Neural cell (in vitro differentiated cells): ENCODE measurements around the gene ARSJ. TPM values are rescaled to one million over a fixed set of nuclear protein-coding genes. Genes with fewer than 3 reads are reported as not detected.

ENCODE experiments used
- H2AFZ ChIP-seq: fragments of 200-600, 300-800 bp; sonication (generic), shearing (Covaris generic); 2 replicates; pipeline ENCODE4 v1.6.0; 2014; ENCODE audit warnings: low read depth, mild to moderate bottlenecking, antibody characterized with exemption, low read length, moderate library complexity
- H3F3A ChIP-seq: fragments of 200-600 bp; shearing (Covaris generic); 2 replicates; pipeline ENCODE4 v1.6.1; 2016; ENCODE audit warnings: mild to moderate bottlenecking, moderate library complexity, mixed read lengths, antibody characterized with exemption, low read length; ENCODE audit not compliant: insufficient read depth, poor library complexity, severe bottlenecking
- H3K27ac ChIP-seq: fragments of 200-600, 300-800 bp; sonication (generic), shearing (Covaris generic); 2 replicates; pipeline ENCODE4 v1.5.1; 2014; ENCODE audit warnings: mild to moderate bottlenecking, low read length, moderate library complexity
- H3K27me3 ChIP-seq: fragments of 300-800, 200-600 bp; sonication (generic), shearing (Covaris generic); 2 replicates; pipeline ENCODE4 v1.6.0; 2014; ENCODE audit warnings: mild to moderate bottlenecking, low read depth, low read length, moderate library complexity; ENCODE audit not compliant: insufficient read depth
- H3K36me3 ChIP-seq: fragments of 300-800, 200-600 bp; sonication (generic), shearing (Covaris generic); 2 replicates; pipeline ENCODE4 v1.5.1; 2014; ENCODE audit warnings: mild to moderate bottlenecking, antibody characterized with exemption, low read length, moderate library complexity; ENCODE audit not compliant: insufficient read depth
- H3K4me2 ChIP-seq: fragments of 300-800, 200-600 bp; sonication (generic), shearing (Covaris generic); 2 replicates; pipeline ENCODE4 v1.6.0; 2014; ENCODE audit warnings: mild to moderate bottlenecking, low read length
- H3K4me3 ChIP-seq: fragments of 300-800, 200-600 bp; sonication (generic), shearing (Covaris generic); 2 replicates; pipeline ENCODE4 v1.5.1; 2014; ENCODE audit warnings: mild to moderate bottlenecking, low read length, moderate library complexity
- H3K79me2 ChIP-seq: fragments of 200-600 bp; shearing (Covaris generic); replicated peaks from 2 replicates; pipeline ENCODE4 v1.6.0; 2014; ENCODE audit warnings: mild to moderate bottlenecking, low read length, moderate library complexity; ENCODE audit not compliant: insufficient read depth
- H3K9ac ChIP-seq: fragments of 300-800, 200-600 bp; sonication (generic), shearing (Covaris generic); 2 replicates; pipeline ENCODE4 v1.6.1; 2016; ENCODE audit warnings: mild to moderate bottlenecking, low read length, mixed read lengths
- H3K9me2 ChIP-seq: fragments of 200-600 bp; shearing (Covaris generic); 2 replicates; pipeline ENCODE4 v1.6.1; 2016; ENCODE audit warnings: mild to moderate bottlenecking, low read length, mixed read lengths; ENCODE audit not compliant: insufficient read depth
- H3K9me3 ChIP-seq: fragments of 200-600, 300-800 bp; sonication (generic), shearing (Covaris generic); 2 replicates; pipeline ENCODE4 v1.6.1; 2016; ENCODE audit warnings: mild to moderate bottlenecking, mixed run types, low read length, moderate library complexity, mixed read lengths
- H4K20me1 ChIP-seq: fragments of 200-600 bp; shearing (Covaris generic); 2 replicates; pipeline ENCODE4 v1.6.1; 2016; ENCODE audit warnings: mild to moderate bottlenecking, mixed run types; ENCODE audit not compliant: insufficient read depth
- EP300 ChIP-seq: fragments of 450-650 bp; conservative IDR thresholded peaks from 2 replicates; pipeline ENCODE4 v1.6.1; 2014; ENCODE audit warnings: antibody characterized with exemption, mild to moderate bottlenecking, moderate library complexity; ENCODE audit not compliant: poor library complexity, severe bottlenecking
- EZH2 ChIP-seq: fragments of 200-600, 300-800 bp; shearing (Covaris generic), sonication (generic); IDR thresholded peaks from 2 replicates; pipeline ENCODE4 v1.6.1; 2014; ENCODE audit warnings: antibody characterized with exemption, low read length, borderline replicate concordance, mild to moderate bottlenecking; ENCODE audit not compliant: insufficient read depth, poor library complexity, severe bottlenecking
- MXI1 ChIP-seq: fragments of 450-650 bp; conservative IDR thresholded peaks from 2 replicates; pipeline ENCODE4 v1.6.1; 2014; ENCODE audit warnings: antibody characterized with exemption, mild to moderate bottlenecking; ENCODE audit not compliant: poor library complexity, severe bottlenecking
- POLR2AphosphoS5 ChIP-seq: IDR thresholded peaks from 2 replicates; pipeline ENCODE4 v1.6.1; 2012
- RAD21 ChIP-seq: fragments of 450-650 bp; conservative IDR thresholded peaks from 2 replicates; pipeline ENCODE4 v1.6.1; 2014; ENCODE audit warnings: antibody characterized with exemption, mild to moderate bottlenecking, moderate library complexity
- SMC3 ChIP-seq: fragments of 450-650 bp; conservative IDR thresholded peaks from 2 replicates; pipeline ENCODE4 v1.6.1; 2014; ENCODE audit warnings: antibody characterized with exemption, mild to moderate bottlenecking, moderate library complexity; ENCODE audit not compliant: poor library complexity
- TAF1 ChIP-seq: IDR thresholded peaks from 2 replicates; pipeline ENCODE4 v1.6.1; 2012; ENCODE audit warnings: low read depth
- polyA plus RNA-seq: library from polyadenylated mRNA; depleted of rRNA; stranded (reverse); fragments of >200 nt; gene quantifications from 2 replicates; pipeline ENCODE4 v1.2.3, GENCODE V29; 2014
- TF ChIP-seq, protein P1 (sequence below): IDR thresholded peaks from 2 replicates; pipeline ENCODE4 v1.6.1; 2012; ENCODE audit warnings: borderline replicate concordance
- TF ChIP-seq, protein P2 (sequence below): fragments of 450-650 bp; IDR thresholded peaks from 2 replicates; pipeline ENCODE4 v1.5.1; 2014; ENCODE audit warnings: antibody characterized with exemption, mild to moderate bottlenecking, moderate library complexity; ENCODE audit not compliant: poor library complexity, severe bottlenecking

The ARSJ gene
- polyA plus RNA-seq, 1 donor from 2014 or later = 0.10 TPM

DNA sequence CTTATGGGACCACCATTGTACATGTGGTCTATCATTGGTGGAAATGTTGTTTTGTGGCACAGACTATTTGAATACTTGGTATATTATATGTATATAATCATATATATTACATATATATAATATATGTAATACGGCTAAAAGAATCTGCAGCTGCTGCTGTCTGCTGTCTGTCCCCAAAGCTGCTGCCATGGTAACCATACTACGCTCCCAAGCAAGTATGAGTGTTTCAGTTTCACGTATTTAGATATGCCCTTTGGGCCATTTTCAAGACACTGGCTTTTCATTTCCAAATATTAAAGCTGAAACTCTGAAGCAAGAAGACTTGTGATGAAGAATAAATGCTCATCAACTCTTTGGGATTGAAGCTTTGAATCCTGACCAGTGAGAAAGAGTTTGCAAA, 42.0 kb upstream of the ARSJ start:
- Histone ChIP-seq H3K9ac (no peak overlapping the region), H4K20me1 (no peaks in the 10 kb centered on the region), H3K4me2 (no peak overlapping the region), H3K4me3 (no peak overlapping the region), H3K79me2 (no peaks in the 10 kb centered on the region), H3K27ac (no peak overlapping the region), H3K36me3 (no peaks in the 10 kb centered on the region), H3K9me3 (no peaks in the 10 kb centered on the region), H3F3A (no peaks in the 10 kb centered on the region), H2AFZ (no peak overlapping the region), H3K27me3 (no peaks in the 10 kb centered on the region), H3K9me2 (no peaks in the 10 kb centered on the region)
- TF ChIP-seq, protein P1, sequence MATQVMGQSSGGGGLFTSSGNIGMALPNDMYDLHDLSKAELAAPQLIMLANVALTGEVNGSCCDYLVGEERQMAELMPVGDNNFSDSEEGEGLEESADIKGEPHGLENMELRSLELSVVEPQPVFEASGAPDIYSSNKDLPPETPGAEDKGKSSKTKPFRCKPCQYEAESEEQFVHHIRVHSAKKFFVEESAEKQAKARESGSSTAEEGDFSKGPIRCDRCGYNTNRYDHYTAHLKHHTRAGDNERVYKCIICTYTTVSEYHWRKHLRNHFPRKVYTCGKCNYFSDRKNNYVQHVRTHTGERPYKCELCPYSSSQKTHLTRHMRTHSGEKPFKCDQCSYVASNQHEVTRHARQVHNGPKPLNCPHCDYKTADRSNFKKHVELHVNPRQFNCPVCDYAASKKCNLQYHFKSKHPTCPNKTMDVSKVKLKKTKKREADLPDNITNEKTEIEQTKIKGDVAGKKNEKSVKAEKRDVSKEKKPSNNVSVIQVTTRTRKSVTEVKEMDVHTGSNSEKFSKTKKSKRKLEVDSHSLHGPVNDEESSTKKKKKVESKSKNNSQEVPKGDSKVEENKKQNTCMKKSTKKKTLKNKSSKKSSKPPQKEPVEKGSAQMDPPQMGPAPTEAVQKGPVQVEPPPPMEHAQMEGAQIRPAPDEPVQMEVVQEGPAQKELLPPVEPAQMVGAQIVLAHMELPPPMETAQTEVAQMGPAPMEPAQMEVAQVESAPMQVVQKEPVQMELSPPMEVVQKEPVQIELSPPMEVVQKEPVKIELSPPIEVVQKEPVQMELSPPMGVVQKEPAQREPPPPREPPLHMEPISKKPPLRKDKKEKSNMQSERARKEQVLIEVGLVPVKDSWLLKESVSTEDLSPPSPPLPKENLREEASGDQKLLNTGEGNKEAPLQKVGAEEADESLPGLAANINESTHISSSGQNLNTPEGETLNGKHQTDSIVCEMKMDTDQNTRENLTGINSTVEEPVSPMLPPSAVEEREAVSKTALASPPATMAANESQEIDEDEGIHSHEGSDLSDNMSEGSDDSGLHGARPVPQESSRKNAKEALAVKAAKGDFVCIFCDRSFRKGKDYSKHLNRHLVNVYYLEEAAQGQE = no peak
- TF ChIP-seq SMC3 (no peak), EZH2 (no peak), MXI1 (no peak), RAD21 (no peak), TAF1 (no peak), POLR2AphosphoS5 (no peak), EP300 (no peak)
- TF ChIP-seq, protein P2, sequence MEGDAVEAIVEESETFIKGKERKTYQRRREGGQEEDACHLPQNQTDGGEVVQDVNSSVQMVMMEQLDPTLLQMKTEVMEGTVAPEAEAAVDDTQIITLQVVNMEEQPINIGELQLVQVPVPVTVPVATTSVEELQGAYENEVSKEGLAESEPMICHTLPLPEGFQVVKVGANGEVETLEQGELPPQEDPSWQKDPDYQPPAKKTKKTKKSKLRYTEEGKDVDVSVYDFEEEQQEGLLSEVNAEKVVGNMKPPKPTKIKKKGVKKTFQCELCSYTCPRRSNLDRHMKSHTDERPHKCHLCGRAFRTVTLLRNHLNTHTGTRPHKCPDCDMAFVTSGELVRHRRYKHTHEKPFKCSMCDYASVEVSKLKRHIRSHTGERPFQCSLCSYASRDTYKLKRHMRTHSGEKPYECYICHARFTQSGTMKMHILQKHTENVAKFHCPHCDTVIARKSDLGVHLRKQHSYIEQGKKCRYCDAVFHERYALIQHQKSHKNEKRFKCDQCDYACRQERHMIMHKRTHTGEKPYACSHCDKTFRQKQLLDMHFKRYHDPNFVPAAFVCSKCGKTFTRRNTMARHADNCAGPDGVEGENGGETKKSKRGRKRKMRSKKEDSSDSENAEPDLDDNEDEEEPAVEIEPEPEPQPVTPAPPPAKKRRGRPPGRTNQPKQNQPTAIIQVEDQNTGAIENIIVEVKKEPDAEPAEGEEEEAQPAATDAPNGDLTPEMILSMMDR = no peak

DNA sequence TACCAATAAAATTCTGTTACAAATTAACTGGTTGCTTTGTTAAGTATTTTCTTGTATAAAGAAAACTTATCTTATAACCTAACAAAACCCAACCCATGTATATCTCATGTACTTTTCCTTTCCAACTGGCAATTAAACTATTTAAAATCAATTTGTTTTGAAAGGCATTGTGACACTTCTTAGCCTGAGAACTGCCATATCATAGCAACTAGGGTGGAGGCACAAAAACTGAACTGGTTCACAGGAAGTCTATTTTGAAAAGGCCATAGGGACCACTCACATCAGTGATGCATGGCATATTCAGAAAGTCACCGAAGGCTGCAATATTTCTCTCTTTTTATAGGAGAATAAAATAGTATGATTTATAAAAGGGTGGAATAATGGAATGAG, 40.5 kb upstream of the ARSJ start:
- Histone ChIP-seq H3K9me3 (no peaks in the 10 kb centered on the region), H3F3A (no peaks in the 10 kb centered on the region), H3K79me2 (no peaks in the 10 kb centered on the region), H3K4me3 (no peak overlapping the region), H3K27me3 (no peaks in the 10 kb centered on the region), H4K20me1 (no peaks in the 10 kb centered on the region), H3K9ac (no peak overlapping the region), H3K36me3 (no peaks in the 10 kb centered on the region), H2AFZ (no peak overlapping the region), H3K27ac (no peak overlapping the region), H3K4me2 (no peak overlapping the region), H3K9me2 (no peaks in the 10 kb centered on the region)
- TF ChIP-seq, protein P2 = no peak
- no peak for TF ChIP-seq POLR2AphosphoS5
- no peak for TF ChIP-seq RAD21
- no peak for TF ChIP-seq EP300
- TF ChIP-seq, protein P1 = no peak
- no peak for TF ChIP-seq EZH2
- no peak for TF ChIP-seq TAF1
- TF ChIP-seq SMC3 = no peak
- TF ChIP-seq MXI1 = no peak
